Measurements from ENCODE around the gene ZNF24. TPM values are rescaled to one million over a fixed set of nuclear protein-coding genes. Genes with fewer than 3 reads are reported as not detected.

ZNF24 gene
- total RNA-seq, 1 experiment from 2014 or later, result 46.8 TPM

DNA sequence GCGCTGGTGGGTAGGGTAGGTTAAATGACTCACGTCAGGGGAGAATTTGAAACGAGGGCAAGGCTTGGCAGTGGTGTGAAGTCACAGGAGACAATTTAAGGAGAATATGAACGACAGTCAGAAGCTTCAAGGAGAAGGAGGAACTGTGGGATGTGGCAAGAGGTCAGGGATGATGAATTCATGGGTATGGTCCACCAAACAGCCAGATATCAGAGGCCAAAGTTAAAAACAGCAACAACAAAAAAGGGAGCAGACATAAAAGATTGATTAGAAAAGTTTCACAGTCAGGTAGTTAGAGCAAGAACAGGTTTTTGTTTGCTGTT, 34.3 kb upstream of the ZNF24 start:
- Histone ChIP-seq H3K4me3 (ENCODE audit: low read depth in 2 of 2, low read length in 2 of 2) (no peak overlapping the region), H3K27me3 (ENCODE audit: control insufficient read depth, insufficient read depth, low read length) (no peaks in the 10 kb centered on the region), H3K27ac (ENCODE audit: low read length) (no peak overlapping the region), H3K4me1 (ENCODE audit: control insufficient read depth, insufficient read depth, low read length) (peaks cover 3% of the 10 kb centered on the region; the same call in 1 of the 2 replicates), H3K9me3 (ENCODE audit: control insufficient read depth, insufficient read depth, low read depth, low read length) (no peaks in the 10 kb centered on the region), H3K36me3 (ENCODE audit: control insufficient read depth, insufficient read depth, low read length) (no peaks in the 10 kb centered on the region)
- ChIA-PET CTCF (no interaction called here), POLR2A (no interaction called here)
- in situ Hi-C loops (cut with HindIII; ENCODE audit: low pct_unique_long_range_greater_than_20kb, low sequenced_read_pairs), result no loop called here
- intact Hi-C loops (cut with micrococcal nuclease; ENCODE audit: unreplicated experiment), result no loop called here
- BruUV-seq (replicated peaks), result no TSS peak
- TF ChIP-seq, protein P1, sequence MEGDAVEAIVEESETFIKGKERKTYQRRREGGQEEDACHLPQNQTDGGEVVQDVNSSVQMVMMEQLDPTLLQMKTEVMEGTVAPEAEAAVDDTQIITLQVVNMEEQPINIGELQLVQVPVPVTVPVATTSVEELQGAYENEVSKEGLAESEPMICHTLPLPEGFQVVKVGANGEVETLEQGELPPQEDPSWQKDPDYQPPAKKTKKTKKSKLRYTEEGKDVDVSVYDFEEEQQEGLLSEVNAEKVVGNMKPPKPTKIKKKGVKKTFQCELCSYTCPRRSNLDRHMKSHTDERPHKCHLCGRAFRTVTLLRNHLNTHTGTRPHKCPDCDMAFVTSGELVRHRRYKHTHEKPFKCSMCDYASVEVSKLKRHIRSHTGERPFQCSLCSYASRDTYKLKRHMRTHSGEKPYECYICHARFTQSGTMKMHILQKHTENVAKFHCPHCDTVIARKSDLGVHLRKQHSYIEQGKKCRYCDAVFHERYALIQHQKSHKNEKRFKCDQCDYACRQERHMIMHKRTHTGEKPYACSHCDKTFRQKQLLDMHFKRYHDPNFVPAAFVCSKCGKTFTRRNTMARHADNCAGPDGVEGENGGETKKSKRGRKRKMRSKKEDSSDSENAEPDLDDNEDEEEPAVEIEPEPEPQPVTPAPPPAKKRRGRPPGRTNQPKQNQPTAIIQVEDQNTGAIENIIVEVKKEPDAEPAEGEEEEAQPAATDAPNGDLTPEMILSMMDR (IDR thresholded peaks at IDR 0.05), result no peak
- TF ChIP-seq POLR2AphosphoS5 (IDR thresholded peaks at IDR 0.05; ENCODE audit: low read depth, low read length) (no peak), TCF7L2 (IDR thresholded peaks at IDR 0.05; ENCODE audit: low read depth, low read length) (no peak), SIN3A (IDR thresholded peaks at IDR 0.05; ENCODE audit: borderline replicate concordance, insufficient read depth, low read depth, low read length) (no peak)
- TF ChIP-seq, protein P2, sequence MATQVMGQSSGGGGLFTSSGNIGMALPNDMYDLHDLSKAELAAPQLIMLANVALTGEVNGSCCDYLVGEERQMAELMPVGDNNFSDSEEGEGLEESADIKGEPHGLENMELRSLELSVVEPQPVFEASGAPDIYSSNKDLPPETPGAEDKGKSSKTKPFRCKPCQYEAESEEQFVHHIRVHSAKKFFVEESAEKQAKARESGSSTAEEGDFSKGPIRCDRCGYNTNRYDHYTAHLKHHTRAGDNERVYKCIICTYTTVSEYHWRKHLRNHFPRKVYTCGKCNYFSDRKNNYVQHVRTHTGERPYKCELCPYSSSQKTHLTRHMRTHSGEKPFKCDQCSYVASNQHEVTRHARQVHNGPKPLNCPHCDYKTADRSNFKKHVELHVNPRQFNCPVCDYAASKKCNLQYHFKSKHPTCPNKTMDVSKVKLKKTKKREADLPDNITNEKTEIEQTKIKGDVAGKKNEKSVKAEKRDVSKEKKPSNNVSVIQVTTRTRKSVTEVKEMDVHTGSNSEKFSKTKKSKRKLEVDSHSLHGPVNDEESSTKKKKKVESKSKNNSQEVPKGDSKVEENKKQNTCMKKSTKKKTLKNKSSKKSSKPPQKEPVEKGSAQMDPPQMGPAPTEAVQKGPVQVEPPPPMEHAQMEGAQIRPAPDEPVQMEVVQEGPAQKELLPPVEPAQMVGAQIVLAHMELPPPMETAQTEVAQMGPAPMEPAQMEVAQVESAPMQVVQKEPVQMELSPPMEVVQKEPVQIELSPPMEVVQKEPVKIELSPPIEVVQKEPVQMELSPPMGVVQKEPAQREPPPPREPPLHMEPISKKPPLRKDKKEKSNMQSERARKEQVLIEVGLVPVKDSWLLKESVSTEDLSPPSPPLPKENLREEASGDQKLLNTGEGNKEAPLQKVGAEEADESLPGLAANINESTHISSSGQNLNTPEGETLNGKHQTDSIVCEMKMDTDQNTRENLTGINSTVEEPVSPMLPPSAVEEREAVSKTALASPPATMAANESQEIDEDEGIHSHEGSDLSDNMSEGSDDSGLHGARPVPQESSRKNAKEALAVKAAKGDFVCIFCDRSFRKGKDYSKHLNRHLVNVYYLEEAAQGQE (IDR thresholded peaks at IDR 0.05; ENCODE audit: insufficient read depth in 1 of 2, low read depth in 2 of 2, low read length in 1 of 2), result no peak
- no peak for ATAC-seq
- no peak for DNase-seq (ENCODE audit: low read depth, low spot score)

DNA sequence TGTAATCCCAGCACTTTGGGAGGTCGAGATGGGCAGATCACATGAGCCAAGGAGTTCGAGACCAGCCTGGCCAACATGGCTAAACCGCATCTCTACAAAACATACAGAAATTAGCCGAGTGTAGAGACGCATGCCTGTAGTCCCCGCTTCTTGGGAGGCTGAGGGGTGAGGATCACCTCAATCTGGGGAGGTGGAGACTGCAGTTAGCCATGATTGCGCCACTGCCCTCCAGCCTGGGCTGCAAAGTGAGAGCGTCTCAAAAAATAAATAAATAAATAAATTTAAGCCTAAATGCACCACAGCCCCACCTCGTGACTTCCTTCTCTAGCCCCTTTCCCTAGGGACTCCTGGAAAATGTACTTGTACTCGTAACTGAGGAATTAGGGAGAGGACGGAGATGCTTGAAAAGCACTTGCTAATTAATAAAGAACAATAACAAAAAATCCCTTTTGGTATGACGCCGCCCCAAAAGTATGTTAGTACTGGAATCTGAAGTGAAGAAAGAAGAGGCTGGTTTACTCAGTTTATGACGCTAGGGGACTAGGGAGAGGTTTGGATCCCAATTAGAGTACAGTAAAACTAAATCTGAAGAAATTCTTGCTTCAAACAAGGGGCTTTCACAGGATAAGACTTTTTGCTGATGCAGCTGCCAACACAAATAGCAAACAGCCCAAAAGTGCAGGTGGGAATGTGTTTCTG, 33.8 kb upstream of the ZNF24 start:
- in situ Hi-C loops (cut with HindIII; ENCODE audit: low pct_unique_long_range_greater_than_20kb, low sequenced_read_pairs), result no loop called here
- no peak overlapping the region; the same call in 1 of the 2 replicates for H3K27ac ChIP-seq (ENCODE audit: low read length)
- H3K4me1 ChIP-seq (ENCODE audit: control insufficient read depth, insufficient read depth, low read length), result peaks cover 3% of the 10 kb centered on the region; the same call in 1 of the 2 replicates
- ChIA-PET POLR2A (no interaction called here), CTCF (no interaction called here)
- no peaks in the 10 kb centered on the region for H3K27me3 ChIP-seq (ENCODE audit: control insufficient read depth, insufficient read depth, low read length)
- TF ChIP-seq SIN3A (IDR thresholded peaks at IDR 0.05; ENCODE audit: borderline replicate concordance, insufficient read depth, low read depth, low read length) (no peak), TCF7L2 (IDR thresholded peaks at IDR 0.05; ENCODE audit: low read depth, low read length) (no peak), POLR2AphosphoS5 (IDR thresholded peaks at IDR 0.05; ENCODE audit: low read depth, low read length) (no peak)
- TF ChIP-seq, protein P2 (IDR thresholded peaks at IDR 0.05; ENCODE audit: insufficient read depth in 1 of 2, low read depth in 2 of 2, low read length in 1 of 2), result no peak
- TF ChIP-seq, protein P1 (IDR thresholded peaks at IDR 0.05), result no peak
- BruUV-seq (replicated peaks), result no TSS peak
- no peaks in the 10 kb centered on the region for H3K9me3 ChIP-seq (ENCODE audit: control insufficient read depth, insufficient read depth, low read depth, low read length)
- intact Hi-C loops (cut with micrococcal nuclease; ENCODE audit: unreplicated experiment), result no loop called here
- no peak for DNase-seq (ENCODE audit: low read depth, low spot score)
- H3K4me3 ChIP-seq (ENCODE audit: low read depth in 2 of 2, low read length in 2 of 2), result no peak overlapping the region
- H3K36me3 ChIP-seq (ENCODE audit: control insufficient read depth, insufficient read depth, low read length), result no peaks in the 10 kb centered on the region
- ATAC-seq, result no peak

Data from Panc1 (cell line).